ENCODE data around the gene TUBB1.

DNA sequence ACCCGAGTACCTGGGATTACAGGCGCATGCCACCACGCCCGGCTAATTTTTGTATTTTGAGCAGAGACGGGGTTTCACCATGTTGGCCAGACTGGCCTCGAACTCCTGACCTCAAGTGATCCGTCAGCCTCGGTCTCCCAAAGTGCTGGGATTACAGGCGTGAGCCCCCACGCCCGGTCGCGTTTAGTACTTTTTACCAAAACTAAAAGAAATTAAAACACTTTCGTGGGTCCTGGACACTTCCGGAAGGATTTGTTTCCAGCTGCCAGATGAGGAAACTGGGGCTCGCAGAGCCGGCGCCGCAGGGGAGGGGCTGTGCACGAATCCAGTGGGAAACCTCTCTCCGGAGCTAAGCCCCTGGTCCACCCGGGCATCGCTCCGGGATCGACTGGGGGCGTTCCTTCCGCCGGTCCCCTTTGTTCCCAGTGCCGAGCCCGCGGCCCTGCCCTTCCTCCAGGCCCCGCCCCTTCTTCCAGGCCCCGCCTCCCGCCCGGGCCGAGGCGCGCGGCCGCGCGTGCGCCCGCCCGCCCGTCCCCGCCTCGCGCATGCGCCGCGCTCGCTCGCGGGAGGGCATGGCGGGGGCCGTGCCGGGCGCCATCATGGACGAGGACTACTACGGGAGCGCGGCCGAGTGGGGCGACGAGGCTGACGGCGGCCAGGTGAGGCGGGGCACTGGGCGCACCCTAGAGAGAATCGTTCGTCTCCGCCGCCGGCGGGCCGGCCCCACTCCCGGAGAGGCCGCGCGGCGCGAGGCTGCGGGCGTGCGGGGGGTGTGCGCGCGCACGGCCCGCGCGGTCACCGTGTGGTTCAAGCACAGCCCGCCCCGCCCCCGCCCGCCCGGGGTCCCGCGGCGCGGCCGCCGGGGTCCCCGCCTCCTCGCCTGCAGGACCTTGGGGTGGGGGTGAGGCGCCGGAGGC is 38.3 kb upstream of the TUBB1 start, which contains the start of gene NELFCD:
- no peak for TF ChIP-seq GATA3 (IDR thresholded peaks at IDR 0.05; ENCODE audit: low read depth, low read length)
- no peak for TF ChIP-seq GATA2 (IDR thresholded peaks at IDR 0.05; ENCODE audit: low read depth, low read length)

Measured in SH-SY5Y (cell line).